Left renal pelvis (tissue), 4 donors: ENCODE data around the gene CAMK2A. TPM values are rescaled to one million over a fixed set of nuclear protein-coding genes. Genes with fewer than 3 reads are reported as not detected.
A peak's percentile ranks its signal among the peaks of the same experiment; 100 is the strongest.

ENCODE experiments used
- DNase-seq, 4 donors: peaks; one replicate each; pipeline ENCODE4 v3.0.0-alpha.2; 2013; ENCODE audit warnings: low read depth in 4 of 4, low spot score in 3 of 4
- polyA plus RNA-seq, 4 donors: library from polyadenylated mRNA; unstranded; fragments of 120-200 nt; gene quantifications; one replicate each; pipeline ENCODE4 v1.2.1, GENCODE V29; 2013; ENCODE audit not compliant: insufficient read length in 4 of 4

CAMK2A gene
- polyA plus RNA-seq, 4 donors = 0.75 to 4.8 (median 3.2) TPM

DNA sequence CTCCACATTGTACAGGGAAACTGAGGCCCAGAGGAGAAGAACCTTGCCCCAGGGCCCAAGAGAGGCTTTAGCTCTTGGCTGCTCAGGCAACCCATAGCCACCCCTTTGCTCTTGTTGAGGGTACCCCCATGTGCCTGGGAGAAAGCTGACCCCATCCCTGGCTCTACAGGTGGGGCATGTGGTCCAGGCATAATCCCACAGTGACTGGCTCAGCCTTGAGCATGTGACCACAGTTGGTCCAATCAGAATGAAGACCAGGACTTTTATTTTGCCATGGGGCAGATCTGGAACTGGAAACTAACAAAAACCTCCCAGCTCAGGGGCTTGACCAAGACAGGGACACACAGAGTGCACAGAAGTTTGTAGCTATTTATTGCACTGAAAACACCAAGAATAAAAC, 70.4 kb downstream of the CAMK2A start:
- no peak for DNase-seq

DNA sequence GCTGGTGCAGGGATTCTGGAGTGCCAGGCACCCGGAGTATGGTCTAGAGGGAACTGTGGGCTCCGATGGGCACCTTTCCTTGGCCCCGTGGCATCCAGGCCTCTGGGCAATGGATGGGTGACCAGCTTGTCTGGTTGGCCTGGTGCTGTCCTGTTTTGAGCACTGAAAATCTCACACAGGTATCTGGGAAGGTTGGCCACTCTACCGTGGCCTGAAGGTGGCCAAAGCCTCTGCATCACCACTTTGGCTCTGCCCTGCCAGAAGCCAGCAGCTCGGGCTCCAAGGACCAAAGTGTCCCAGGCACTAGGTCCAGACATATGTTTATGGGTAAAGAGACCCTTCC, 70.9 kb downstream of the CAMK2A start:
- DNase-seq = no peak

DNA sequence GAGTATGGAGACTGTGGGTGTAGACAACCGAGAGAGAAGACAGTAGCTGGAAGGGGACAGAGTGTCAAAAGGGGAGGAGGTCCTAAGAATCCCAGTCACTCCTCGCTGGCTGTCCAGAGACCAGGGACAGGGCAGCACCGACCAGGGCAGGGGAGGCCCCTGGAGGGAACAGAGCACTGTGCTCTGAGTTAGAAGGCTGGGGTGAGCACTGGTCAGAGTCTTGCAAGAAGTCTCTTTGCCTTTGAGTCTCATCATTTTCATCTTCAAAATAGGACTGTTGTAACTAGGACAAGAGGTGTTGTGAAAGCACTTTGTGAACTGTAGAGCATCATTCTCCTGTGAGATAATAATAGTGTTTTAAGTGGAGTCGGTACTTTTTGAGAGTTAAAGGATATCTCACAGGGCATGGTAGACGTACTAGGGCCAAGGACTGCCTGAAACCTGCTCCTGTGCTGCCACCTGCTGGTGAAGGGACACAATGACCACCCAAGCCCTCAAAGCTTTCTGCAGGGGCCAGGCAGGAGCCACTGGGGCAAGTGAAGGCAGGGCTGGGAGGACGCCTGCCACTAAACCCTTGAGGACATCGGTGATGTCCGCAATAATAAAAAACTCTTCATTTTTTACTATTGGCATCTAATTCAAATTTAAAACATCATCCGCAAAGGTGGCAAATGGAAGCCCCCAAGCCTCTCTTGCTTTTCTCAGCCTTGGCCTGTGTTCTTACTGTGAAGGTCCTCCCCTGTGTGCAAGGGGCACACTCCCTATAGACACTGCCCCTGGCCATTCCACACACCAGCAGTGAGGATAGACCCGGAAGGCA, 71.5 kb downstream of the CAMK2A start:
- peak; percentile 42 to 66 (median 54) for DNase-seq

DNA sequence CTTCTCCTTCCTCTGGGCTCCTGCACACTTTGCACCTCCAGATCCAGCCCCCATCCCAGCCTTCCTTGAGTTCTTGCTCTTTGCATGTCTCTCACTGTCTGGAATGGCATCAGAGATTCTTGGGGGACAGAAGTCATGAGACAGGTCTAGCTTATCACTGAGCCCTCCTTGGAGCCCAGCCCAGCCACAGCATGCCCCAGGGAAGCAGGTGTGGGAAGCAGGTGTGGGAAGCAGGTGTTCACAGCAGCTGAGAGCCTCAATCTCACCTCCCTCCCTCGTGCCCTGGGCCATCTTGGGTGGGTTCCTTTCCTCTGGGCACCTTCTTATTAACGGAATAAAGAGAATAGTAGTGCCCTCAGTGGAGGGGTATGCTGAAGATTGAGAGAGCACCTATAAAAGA, 72.5 kb downstream of the CAMK2A start:
- DNase-seq = no peak

DNA sequence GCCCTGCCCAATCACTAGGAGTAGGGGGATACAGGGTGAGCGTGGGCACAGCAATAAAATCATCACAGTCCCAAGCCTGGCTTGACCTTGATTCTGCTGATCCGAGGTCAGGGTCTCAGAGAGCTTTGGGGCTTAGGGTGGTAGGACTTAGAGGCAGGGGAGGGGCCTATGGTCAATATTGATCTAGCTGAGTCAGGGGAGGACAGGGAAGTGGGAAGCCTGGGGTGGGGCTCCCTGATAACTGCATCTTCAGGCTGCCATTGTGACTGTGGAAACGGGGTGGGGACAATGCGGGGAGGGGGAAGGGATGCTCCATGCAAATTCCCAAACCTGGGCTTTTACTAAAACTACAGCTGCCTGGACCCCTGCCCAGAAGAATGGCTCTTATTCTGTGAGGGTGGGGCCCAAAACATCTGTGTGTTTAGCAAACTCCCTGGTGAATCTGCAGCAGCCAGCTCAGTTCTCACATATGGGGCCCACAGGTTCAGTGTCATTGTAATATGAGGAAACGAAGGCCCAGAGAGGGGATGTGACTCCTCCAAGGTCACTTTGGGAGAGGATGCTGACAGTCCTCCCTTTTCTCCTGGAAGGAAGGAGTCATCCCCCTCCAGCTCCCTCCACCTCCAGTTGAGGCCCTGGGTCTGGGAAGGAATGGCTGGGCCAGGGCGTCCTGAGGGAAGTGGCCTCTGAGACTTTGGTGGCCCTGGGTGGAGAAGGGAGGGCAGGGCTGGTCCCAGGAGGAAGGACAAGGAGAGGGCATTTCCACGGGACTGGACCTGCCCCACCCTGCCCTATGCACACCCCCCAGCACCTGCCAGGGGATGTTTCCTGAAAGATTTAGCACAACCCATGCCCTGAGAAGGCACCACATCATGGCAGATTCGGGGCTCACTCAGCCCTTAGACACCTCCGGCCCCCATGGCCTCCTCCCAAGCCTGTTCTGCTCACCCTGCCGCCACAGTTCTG, 73.3 kb downstream of the CAMK2A start:
- no peak for DNase-seq

DNA sequence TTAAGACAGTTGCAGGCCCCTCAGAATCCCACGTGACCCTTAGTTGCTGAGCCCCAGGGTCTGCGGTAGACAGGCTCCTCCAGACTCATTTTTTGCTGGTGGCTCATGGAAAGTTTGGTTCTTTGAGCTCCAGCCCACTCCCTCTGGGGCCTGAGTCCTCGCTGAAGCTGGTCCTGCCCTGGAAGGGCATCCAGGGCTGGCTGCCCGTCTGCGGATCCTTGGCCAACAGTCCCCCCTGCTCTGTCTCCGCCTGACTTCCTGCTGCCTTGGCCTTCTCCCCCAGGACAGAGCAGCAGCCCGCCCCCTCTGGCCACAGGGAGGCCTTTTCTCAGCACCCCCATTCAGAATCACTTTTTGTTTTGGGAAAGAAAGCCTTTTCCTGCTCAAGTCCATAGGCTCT, 75.3 kb downstream of the CAMK2A start:
- no peak for DNase-seq

DNA sequence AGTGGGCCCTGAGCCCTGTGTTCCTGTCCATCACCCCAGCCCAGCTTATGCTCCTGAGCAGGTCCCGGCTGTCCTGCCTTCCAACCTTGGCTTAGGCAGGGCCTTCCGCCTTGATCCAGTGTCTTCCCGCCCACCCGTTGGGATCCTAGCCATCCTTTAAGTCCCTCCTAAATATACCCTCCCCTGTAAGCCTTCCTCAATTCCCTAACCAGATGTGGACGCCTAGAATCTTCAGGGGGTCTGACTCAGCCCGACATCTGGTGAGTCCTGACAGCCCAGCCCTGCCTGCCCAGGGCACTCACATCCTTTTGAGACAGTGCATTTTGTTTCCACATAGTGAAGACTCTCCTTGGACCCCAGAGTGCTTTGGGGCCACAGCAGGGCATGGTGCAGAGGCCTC, 76.0 kb downstream of the CAMK2A start:
- DNase-seq = no peak

DNA sequence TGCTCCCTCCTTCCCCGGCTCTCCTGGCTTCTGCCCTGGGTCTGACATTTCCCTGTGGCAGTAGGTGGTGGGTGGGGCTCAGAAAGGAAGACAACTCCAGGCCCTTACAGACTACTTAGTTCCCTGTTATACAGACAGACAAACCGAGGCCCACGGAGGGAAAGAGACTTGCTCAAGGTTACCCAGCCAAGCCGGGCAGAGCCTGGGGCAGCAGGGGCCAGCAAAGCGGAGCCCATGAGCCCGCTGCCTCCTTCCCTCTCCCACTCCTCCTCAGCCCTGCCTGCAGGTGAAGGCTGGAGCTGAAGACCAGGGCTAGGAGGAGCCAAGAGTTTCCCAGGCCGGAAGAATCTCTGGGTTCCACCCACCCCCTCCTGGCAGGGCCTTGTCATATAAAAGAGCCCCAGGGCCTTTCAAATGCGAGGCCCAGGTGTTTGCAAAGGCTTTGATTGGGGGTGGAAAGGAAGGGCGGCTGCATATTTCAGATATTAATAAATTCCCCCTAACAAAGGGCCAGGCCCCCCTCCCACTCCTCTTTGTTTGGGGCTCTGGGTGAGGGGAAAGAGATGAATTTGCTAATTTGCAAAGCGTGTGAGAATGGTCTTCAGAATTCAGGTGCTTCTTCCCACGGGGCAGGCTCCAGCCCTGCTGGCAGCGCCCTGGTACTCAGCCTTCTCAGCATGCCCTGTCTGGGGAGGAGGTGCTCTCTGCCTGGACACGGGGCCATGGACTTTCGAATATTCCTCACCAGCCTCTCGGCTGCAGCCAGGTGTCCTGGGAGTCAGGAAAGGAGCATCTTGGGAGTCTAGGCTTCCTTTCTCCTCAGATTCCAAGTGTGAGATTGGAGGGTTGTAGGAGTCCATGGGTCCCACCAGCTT, 78.2 kb downstream of the CAMK2A start:
- no peak for DNase-seq

DNA sequence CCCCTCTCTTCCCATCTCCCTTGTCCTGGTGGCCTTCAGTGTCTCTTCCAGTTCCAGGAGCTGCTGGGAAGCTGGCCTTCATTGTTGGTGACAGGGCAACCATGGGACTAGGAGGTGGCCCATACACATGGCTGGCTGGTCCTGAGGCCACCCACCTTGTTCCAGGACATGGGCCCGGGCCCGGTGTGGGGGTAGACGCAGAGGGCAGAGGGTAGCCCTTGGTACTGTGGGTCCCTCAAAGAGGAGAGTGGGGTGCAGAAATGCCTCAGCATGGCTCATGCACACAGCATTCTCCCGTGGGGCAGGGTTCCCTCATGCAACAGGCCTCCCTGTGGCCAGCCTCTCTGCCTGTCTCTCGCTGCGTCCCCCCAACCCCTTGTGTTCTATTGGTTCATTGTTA, 78.9 kb downstream of the CAMK2A start:
- DNase-seq = no peak

DNA sequence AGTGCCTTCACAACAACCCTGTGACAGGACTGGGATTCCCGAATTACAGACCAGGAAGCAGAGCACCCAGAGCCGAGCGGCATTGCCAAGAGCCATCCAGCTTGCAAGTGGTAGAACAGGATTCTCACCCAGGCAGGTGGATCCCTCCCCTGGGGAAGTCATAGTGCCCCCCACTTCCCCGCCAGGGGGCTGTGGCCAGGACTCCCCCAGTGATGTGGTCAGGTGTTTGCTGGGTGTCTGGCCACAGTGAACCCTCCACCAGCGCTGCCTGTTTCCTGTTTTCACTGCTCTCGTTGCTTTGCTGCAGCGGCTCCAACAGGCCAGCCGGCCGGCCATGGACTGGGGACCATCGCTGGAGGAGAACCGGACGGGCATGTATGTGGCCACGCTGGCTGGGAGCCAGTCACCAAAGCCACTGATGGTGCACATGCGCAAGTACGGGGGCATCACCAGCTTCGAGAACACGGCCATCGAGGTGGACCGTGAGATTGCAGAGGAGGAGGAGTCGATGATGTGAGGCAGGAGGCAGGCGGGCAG, 80.4 kb downstream of the CAMK2A start:
- no peak for DNase-seq

DNA sequence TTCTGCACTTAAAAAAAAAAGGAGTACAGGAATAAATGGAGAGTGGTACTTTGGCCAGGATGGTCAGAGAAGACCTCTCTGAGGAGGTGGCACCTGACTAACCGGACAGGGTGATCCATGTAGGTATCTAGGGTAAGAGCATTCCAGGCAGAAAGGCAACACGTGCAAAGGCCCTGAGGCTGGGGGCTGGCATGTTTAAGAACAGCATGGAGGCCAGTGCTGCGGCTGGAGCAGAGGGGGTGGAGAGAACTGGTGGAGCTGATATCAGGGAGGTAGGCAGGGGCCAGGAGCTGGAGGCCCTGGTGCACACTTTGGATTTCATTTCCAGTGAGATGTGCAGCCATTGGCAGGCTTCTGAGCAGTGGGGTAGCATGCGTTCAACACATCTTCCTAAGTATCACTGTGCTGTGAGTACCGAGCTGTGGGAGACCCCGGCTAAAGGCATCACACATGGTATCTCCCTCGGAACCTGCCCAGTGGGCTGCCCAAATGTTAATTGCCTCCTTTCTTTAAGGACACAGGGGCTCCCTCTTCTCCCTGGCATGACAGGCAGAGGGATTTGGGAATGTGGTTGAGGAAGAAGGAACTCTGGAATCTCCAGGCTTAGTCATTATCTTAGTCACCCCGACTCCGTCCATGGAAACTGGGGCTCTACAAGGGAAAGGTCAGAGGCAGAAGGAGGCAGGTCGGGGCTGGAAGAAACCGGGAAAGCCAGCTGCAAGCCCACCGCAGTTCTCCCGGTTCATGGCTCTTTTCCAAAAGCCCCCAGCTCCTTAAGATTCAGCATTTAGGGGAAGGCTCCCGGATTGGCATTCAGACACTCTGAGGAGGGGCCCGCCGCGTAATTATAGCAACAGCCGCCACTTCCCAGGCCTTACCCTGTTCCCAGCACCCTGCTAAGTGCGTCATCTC, 81.1 kb downstream of the CAMK2A start:
- DNase-seq = no peak

DNA sequence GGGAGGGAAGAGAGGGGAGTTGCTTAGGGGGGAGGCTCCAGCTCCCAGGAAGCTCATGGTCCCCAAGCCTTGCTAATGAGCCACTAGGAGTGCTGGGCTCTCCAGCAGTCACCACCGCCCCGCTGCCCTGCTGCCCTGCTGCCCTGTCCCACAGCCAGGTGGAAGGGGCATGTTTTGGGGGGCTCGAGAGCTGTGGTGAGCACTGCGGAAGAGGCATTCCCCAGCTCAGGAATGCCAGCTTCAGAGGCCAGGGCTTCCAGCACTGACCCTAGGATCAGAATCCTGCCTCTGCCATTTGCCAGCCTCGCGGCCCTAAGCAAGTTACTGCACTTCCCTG, 82.8 kb downstream of the CAMK2A start:
- no peak for DNase-seq

DNA sequence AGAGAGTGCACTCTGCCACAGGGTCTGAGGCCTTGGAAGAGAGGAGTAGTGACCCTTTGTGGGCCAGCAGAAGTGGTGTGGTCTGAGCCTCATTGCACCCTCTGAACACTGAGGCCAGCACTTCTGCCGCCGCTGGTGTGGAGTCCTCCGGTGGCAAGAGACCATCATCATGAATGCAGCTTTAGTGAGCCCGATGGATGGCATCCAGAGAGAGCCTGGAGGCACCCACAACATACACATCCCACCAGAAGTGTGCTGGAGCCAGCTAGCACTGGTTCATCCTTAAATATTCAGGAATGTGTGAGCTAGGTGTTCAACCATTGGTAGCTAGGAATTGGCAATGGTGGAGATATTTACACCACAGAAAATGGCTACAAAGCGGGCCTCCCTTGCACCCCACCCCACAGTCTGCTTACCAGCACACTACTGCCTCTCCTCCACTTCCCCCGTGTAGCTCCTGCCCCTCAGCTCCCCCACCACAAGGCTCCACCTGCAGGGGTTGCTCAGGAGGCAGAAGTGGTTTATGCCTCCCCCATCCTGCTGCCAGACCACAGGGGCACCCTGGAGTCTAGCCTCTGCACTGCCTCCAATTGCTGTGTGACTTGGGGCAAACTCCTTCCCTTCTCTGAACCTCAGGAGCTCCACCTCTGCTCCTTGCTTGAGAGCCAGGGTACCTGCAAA, 83.3 kb downstream of the CAMK2A start:
- DNase-seq = no peak

DNA sequence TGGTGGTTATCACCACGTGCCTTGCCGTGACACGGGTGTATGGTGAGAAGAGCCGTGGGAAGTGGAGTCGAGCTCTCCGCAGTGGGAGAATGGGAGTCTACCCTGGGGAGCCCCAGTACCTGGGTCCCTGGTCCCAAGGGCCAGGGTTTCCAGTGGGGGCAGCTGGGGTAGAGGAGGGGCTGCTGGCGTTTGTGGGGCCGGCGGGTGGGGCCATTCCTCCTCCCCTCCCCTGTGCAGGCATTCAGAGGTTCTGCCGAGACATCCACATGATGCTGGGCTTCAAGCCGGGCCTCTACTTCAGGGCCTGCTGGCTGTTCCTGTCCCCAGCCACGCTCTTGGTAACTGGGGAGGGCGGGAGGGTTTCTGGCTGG, 85.0 kb downstream of the CAMK2A start:
- no peak for DNase-seq

DNA sequence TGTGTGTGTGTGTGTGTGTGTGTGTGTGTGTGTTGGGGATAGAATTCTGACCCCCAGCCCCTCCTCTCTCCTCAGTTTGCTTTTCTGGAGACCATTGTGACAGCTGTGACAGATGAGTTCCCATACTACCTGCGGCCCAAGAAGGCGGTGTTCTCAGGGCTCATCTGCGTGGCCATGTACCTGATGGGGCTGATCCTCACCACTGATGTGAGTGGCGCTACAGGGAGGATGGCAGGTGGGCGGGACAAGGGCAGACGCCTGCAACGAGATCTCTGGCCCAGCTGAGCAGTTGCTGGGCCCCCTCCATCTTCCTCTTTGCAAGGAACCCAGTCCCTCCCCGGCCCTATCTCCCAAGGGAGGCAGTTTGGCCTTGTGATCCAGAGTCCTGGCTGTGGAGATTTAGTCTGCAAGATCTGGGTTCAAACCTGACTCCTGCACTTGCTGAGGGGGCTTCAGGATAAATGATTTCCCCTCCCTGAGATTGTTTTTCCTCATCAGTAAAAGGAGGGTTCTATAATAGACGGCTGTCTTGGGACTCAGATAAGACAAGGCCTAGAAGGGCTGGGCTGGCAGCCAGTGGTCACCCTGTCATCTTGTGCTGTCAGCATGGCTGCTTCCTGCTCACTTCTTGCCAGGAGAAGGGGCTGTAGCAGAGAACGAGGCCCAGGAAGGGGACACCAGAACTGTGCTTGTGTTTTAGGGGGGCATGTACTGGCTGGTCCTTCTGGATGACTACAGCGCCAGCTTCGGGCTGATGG, 85.6 kb downstream of the CAMK2A start:
- DNase-seq = no peak

DNA sequence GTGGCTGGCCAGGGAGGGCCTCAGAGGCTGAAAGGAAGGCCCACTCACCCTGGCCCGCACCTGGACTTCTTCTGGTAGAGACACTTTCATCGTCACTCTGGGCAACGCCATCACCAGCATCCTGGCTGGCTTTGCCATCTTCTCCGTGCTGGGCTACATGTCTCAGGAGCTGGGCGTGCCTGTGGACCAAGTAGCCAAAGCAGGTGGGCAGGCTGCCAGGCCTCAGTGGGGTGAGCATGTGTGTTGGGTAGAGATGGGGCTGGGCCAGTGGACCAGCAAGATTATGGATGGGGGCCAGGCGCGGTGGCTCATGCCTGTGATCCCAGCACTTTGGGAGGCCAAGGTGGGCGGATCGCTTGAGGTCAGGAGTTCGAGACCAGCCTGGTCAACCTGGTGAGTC, 87.1 kb downstream of the CAMK2A start:
- DNase-seq = no peak

DNA sequence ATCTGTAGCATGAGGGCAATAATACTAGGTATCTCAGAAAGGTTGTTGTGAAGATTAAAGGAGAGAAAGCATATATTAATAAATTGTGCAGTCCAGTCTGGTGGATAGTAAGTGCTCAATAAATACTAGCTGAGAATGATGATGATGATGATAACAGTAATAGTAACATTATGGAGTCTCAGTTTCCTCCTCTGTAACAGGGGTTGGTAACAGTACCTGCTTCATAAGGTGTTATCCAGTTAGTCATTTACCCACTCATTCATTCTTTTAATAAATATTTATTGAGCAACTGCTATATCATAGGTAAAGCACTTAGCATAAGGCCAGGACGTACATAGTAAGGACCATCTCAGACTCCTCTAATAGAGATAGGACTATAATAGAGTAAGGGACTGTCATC, 92.1 kb downstream of the CAMK2A start:
- no peak for DNase-seq

DNA sequence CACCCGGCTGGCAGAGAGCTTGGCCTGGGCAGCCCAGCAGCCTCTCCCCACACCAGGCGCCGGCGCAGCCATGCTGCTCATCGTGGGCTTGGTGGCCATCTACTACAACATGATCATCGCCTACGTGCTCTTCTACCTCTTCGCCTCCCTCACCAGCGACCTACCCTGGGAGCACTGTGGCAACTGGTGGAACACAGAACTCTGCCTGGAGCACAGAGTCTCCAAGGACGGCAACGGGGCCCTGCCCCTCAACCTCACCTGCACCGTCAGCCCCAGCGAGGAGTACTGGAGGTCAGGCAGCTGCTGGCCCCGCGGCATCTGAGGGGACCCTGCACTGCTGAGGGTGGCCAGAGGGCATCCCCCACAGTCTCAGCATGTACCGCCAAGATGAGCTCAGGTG, 92.6 kb downstream of the CAMK2A start:
- DNase-seq = no peak
